SU-DHL-6 (cell line): Measurements from ENCODE around the gene ATXN7L1.
A peak's percentile ranks its signal among the peaks of the same experiment; 100 is the strongest.

Experiments
- H2AFZ ChIP-seq: fragments of 200-600 bp; sonication (generic); 2 replicates; pipeline ENCODE4 v1.6.1; 2014; ENCODE audit warnings: low read depth, mild to moderate bottlenecking, moderate library complexity, mixed read lengths, antibody characterized with exemption, low read length; ENCODE audit not compliant: severe bottlenecking
- H3F3A ChIP-seq: fragments of 200-600 bp; shearing (Covaris generic); 2 replicates; pipeline ENCODE4 v1.6.0; 2016; ENCODE audit warnings: antibody characterized with exemption, mild to moderate bottlenecking; ENCODE audit not compliant: insufficient read depth
- H3K27ac ChIP-seq: fragments of 200-600 bp; sonication (generic); 2 replicates; pipeline ENCODE4 v1.5.1; 2016; ENCODE audit warnings: low read depth, mild to moderate bottlenecking, low read length, moderate library complexity, mixed read lengths
- H3K27me3 ChIP-seq: fragments of 200-600 bp; sonication (generic), shearing (Covaris generic); 2 replicates; pipeline ENCODE4 v1.6.0; 2014; ENCODE audit warnings: mild to moderate bottlenecking, low read length
- H3K36me3 ChIP-seq: fragments of 200-600 bp; sonication (generic); 2 replicates; pipeline ENCODE4 v1.6.1; 2014; ENCODE audit warnings: mild to moderate bottlenecking, low read length, mixed read lengths
- H3K4me2 ChIP-seq: fragments of 300-600, 200-600 bp; shearing (Covaris generic), sonication (generic); 2 replicates; pipeline ENCODE4 v1.6.0; 2014; ENCODE audit warnings: low read length, low read depth, mild to moderate bottlenecking; ENCODE audit not compliant: poor library complexity, severe bottlenecking
- H3K4me3 ChIP-seq: fragments of 200-600 bp; sonication (generic); 2 replicates; pipeline ENCODE4 v1.5.1; 2014; ENCODE audit warnings: antibody characterized with exemption, low read length, mild to moderate bottlenecking, mixed read lengths; ENCODE audit not compliant: insufficient read depth, poor library complexity, severe bottlenecking
- H3K79me2 ChIP-seq: fragments of 200-600 bp; sonication (generic); 2 replicates; pipeline ENCODE4 v1.6.1; 2014; ENCODE audit warnings: mild to moderate bottlenecking, low read length, moderate library complexity; ENCODE audit not compliant: insufficient read depth
- H3K9ac ChIP-seq: fragments of 200-600 bp; sonication (generic); 2 replicates; pipeline ENCODE4 v1.7.0; 2014; ENCODE audit warnings: mild to moderate bottlenecking, low read length
- H3K9me2 ChIP-seq: fragments of 200-600 bp; sonication (generic); replicated peaks from 2 replicates; pipeline ENCODE4 v1.6.1; 2014; ENCODE audit warnings: low read length; ENCODE audit not compliant: insufficient read depth
- H3K9me3 ChIP-seq: fragments of 200-600 bp; sonication (generic); 2 replicates; pipeline ENCODE4 v1.6.1; 2014; ENCODE audit warnings: low read length, mixed read lengths; ENCODE audit not compliant: insufficient read depth
- H4K20me1 ChIP-seq: fragments of 200-600 bp; sonication (generic); 2 replicates; pipeline ENCODE4 v1.6.1; 2014; ENCODE audit warnings: low read depth, mild to moderate bottlenecking, antibody characterized with exemption, low read length, moderate library complexity, mixed read lengths
- CTCF ChIP-seq: fragments of 200-600 bp; sonication (generic); IDR thresholded peaks from one replicate; pipeline ENCODE4 v1.5.1; 2017; ENCODE audit warnings: antibody characterized with exemption, mild to moderate bottlenecking, low read length, moderate library complexity; ENCODE audit not compliant: insufficient read depth, poor library complexity, severe bottlenecking
- EZH2phosphoT487 ChIP-seq: fragments of 200-600 bp; sonication (generic), shearing (Covaris generic); conservative IDR thresholded peaks from 2 replicates; pipeline ENCODE4 v1.6.1; 2018; ENCODE audit warnings: mild to moderate bottlenecking, antibody characterized with exemption, low read length, moderate library complexity, mixed read lengths

Gene ATXN7L1

GRCh38 chr7:105766421-105767073, 109.9 kb downstream of the ATXN7L1 start:
- no peaks in the 10 kb centered on the region for H3K36me3 ChIP-seq
- no peaks in the 10 kb centered on the region for H3K79me2 ChIP-seq
- no peak overlapping the region for H2AFZ ChIP-seq
- no peaks in the 10 kb centered on the region for H3K9me3 ChIP-seq
- H3K27me3 ChIP-seq = no peaks in the 10 kb centered on the region
- H3F3A ChIP-seq = no peaks in the 10 kb centered on the region
- no peak overlapping the region for H3K9ac ChIP-seq
- TF ChIP-seq EZH2phosphoT487 (no peak), CTCF (no peak)
- H3K9me2 ChIP-seq = no peaks in the 10 kb centered on the region
- no peak overlapping the region for H3K27ac ChIP-seq
- no peaks in the 10 kb centered on the region for H4K20me1 ChIP-seq
- H3K4me3 ChIP-seq = no peak overlapping the region
- H3K4me2 ChIP-seq = no peak overlapping the region

- Histone ChIP-seq H3F3A (no peaks in the 10 kb centered on the region), H3K9me2 (no peaks in the 10 kb centered on the region), H3K9ac (no peak overlapping the region), H3K36me3 (no peaks in the 10 kb centered on the region), H3K4me3 (no peak overlapping the region), H3K9me3 (no peaks in the 10 kb centered on the region), H2AFZ (no peak overlapping the region), H4K20me1 (no peaks in the 10 kb centered on the region), H3K27me3 (no peaks in the 10 kb centered on the region), H3K27ac (no peak overlapping the region), H3K79me2 (no peaks in the 10 kb centered on the region), H3K4me2 (no peak overlapping the region)
- TF ChIP-seq CTCF (no peak), EZH2phosphoT487 (no peak)
Measured at GRCh38 chr7:105765846-105766245, 110.6 kb downstream of the ATXN7L1 start.

GRCh38 chr7:105764506-105764905, 111.9 kb downstream of the ATXN7L1 start:
- Histone ChIP-seq H3K9ac (no peak overlapping the region), H3K36me3 (no peaks in the 10 kb centered on the region), H2AFZ (no peak overlapping the region), H3K9me3 (no peaks in the 10 kb centered on the region), H3K4me3 (no peak overlapping the region), H3K4me2 (no peak overlapping the region), H3K9me2 (no peaks in the 10 kb centered on the region), H3F3A (no peaks in the 10 kb centered on the region), H3K27ac (no peak overlapping the region), H3K79me2 (no peaks in the 10 kb centered on the region), H3K27me3 (no peaks in the 10 kb centered on the region), H4K20me1 (no peaks in the 10 kb centered on the region)
- no peak for TF ChIP-seq EZH2phosphoT487

GRCh38 chr7:105760551-105761447, 115.6 kb downstream of the ATXN7L1 start:
- Histone ChIP-seq H2AFZ (no peak overlapping the region), H3K4me2 (no peak overlapping the region), H4K20me1 (no peaks in the 10 kb centered on the region), H3K9me2 (no peaks in the 10 kb centered on the region), H3K79me2 (no peaks in the 10 kb centered on the region), H3F3A (no peaks in the 10 kb centered on the region), H3K27me3 (no peaks in the 10 kb centered on the region), H3K9me3 (no peaks in the 10 kb centered on the region), H3K27ac (no peak overlapping the region), H3K4me3 (no peak overlapping the region), H3K9ac (no peak overlapping the region), H3K36me3 (no peaks in the 10 kb centered on the region)
- no peak for TF ChIP-seq EZH2phosphoT487
- TF ChIP-seq CTCF = peak; percentile 5
